GM23248 (cell line): ENCODE measurements around the gene BTNL3.

Experiments used
- EZH2 ChIP-seq: fragments of 200-600 bp; sonication (generic); IDR thresholded peaks from 2 replicates; pipeline ENCODE4 v1.6.1; 2018; ENCODE audit warnings: antibody characterized with exemption, mild to moderate bottlenecking; ENCODE audit not compliant: insufficient read depth, poor library complexity, severe bottlenecking
- EZH2phosphoT487 ChIP-seq: fragments of 200-600 bp; sonication (generic); IDR thresholded peaks from 2 replicates; pipeline ENCODE4 v1.6.1; 2018; ENCODE audit warnings: antibody characterized with exemption, moderate library complexity, mild to moderate bottlenecking, low read depth; ENCODE audit not compliant: insufficient read depth

DNA sequence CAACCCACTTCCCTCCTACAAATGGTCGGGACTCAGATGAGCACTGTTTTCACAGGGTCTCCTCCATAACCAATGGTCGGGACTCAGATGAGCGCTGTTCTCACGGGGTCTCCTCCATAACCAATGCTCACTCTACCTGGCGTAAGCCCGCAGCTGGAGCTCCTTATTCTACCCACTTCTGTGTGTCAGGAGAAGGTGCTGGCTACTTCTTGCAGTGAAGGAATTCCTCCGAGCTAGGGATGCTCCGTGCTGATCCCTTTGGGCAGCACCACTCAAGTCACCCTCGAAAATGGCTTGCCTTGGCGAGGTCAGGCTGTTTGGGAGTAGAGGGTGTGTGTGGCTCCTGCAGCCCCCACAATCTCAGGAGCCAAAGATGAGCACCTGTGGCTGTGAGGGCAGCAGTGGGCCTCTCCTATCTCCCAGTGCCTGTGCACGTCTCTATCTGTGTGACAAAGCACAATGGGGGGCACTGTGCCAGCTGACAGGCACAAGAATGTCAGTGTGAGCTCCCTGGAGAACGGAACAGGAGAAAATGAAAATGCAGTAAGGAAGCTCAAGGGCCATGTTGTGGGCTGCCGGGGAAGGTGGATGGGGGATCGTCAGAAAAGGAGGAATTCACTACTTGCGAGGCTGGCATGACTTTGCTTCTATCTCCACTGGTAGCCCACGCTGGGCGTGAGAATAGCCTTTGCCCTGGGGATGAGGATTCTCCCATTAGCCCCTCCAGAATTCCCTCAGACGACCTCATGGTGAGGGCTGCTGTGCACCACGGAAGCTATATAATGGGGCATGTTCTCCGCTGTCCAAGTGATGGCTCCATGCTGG lies 47.6 kb downstream of the BTNL3 start:
- no peak for TF ChIP-seq EZH2
- TF ChIP-seq EZH2phosphoT487, result no peak
